ENCODE results near the gene DMRT2. TPM values are rescaled to one million over a fixed set of nuclear protein-coding genes. Genes with fewer than 3 reads are reported as not detected.

DMRT2 gene
- total and polyA plus RNA-seq, 2 donors (not counting 3 experiments of a cell fraction or from before 2014, with no cell fraction given): not detected

DNA sequence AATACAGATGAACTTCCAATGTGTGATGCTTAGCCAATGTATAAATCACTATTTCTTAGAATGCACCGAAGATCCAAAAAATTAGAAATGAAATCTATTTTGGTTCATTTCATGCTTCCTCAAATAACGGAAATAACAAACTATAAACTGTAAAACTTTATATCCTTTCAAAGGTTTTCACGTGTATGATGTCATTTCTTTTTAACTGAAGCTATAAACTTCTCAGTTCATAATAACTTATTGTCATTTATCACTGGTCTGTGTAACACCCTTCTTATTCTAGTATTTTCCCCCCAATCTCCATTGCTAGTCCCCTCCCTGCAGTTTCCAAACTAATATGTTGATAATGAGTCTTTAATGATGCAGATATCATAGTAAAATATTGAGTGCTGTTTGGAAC is 36.4 kb downstream of the DMRT2 start:
- ChIA-PET CTCF (no interaction called here), POLR2A (no interaction called here)
- Histone ChIP-seq H3K4me1 (ENCODE audit: control insufficient read depth, extremely low read depth, insufficient read depth, low read length) (no peaks in the 10 kb centered on the region), H3K36me3 (ENCODE audit: control insufficient read depth in 2 of 2, extremely low read depth in 1 of 2, insufficient read depth in 2 of 2, low read length in 2 of 2) (no peaks in the 10 kb centered on the region), H4K20me1 (replicated peaks; ENCODE audit: control insufficient read depth, extremely low read depth, insufficient read depth, low read length) (no peaks in the 10 kb centered on the region), H2AFZ (ENCODE audit: low read depth, low read length) (no peak overlapping the region), H3K79me2 (ENCODE audit: control insufficient read depth, insufficient read depth, low read length) (no peaks in the 10 kb centered on the region), H3K4me3 (replicated peaks in 1 of 3; ENCODE audit: insufficient read depth in 1 of 3, low read depth in 1 of 3, low read length in 3 of 3) (no peak overlapping the region), H3K27me3 (ENCODE audit: control insufficient read depth in 2 of 2, insufficient read depth in 2 of 2, low read length in 2 of 2) (no peaks in the 10 kb centered on the region), H3K27ac (ENCODE audit: insufficient read depth, low read depth, low read length) (no peak overlapping the region), H3K4me2 (ENCODE audit: insufficient read depth, low read length) (no peak overlapping the region), H3K9ac (replicated peaks; ENCODE audit: extremely low read depth, insufficient read depth, low read length) (no peak overlapping the region), H3K9me3 (replicated peaks; ENCODE audit: control insufficient read depth, insufficient read depth, low read length) (no peaks in the 10 kb centered on the region), H3K9me1 (replicated peaks; ENCODE audit: control insufficient read depth, extremely low read depth, insufficient read depth, low read length) (no peaks in the 10 kb centered on the region)
- intact Hi-C loops (cut with micrococcal nuclease) (no loop called here), dilution Hi-C loops (cut with MboI; ENCODE audit: extremely low pct_ligation_motif_present, low sequenced_read_pairs) (no loop called here)
- TF ChIP-seq MAX (IDR thresholded peaks at IDR 0.05; ENCODE audit: insufficient read depth, insufficient read length) (no peak), POLR2AphosphoS5 (IDR thresholded peaks at IDR 0.05; ENCODE audit: insufficient read depth, low read depth, low read length) (no peak), GATA2 (IDR thresholded peaks at IDR 0.05; ENCODE audit: insufficient read depth, insufficient read length, low read depth, low read length) (no peak), JUN (IDR thresholded peaks at IDR 0.05; ENCODE audit: borderline replicate concordance, insufficient read depth, insufficient read length, low read depth) (no peak), FOS (IDR thresholded peaks at IDR 0.05; ENCODE audit: borderline replicate concordance, insufficient read depth, low read length) (no peak), EZH2 (IDR thresholded peaks at IDR 0.05; ENCODE audit: borderline replicate concordance, low read depth, low read length, severe bottlenecking) (no peak), MYC (IDR thresholded peaks at IDR 0.05; ENCODE audit: low read depth, low read length) (no peak), POLR2A (IDR thresholded peaks at IDR 0.05; ENCODE audit: low read depth, low read length) (no peak)
- TF ChIP-seq, protein P1, sequence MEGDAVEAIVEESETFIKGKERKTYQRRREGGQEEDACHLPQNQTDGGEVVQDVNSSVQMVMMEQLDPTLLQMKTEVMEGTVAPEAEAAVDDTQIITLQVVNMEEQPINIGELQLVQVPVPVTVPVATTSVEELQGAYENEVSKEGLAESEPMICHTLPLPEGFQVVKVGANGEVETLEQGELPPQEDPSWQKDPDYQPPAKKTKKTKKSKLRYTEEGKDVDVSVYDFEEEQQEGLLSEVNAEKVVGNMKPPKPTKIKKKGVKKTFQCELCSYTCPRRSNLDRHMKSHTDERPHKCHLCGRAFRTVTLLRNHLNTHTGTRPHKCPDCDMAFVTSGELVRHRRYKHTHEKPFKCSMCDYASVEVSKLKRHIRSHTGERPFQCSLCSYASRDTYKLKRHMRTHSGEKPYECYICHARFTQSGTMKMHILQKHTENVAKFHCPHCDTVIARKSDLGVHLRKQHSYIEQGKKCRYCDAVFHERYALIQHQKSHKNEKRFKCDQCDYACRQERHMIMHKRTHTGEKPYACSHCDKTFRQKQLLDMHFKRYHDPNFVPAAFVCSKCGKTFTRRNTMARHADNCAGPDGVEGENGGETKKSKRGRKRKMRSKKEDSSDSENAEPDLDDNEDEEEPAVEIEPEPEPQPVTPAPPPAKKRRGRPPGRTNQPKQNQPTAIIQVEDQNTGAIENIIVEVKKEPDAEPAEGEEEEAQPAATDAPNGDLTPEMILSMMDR (IDR thresholded peaks at IDR 0.05; ENCODE audit: extremely low read depth in 1 of 2, insufficient read depth in 1 of 2, low read depth in 1 of 2, low read length in 2 of 2): no peak
- no peak for FAIRE-seq
- no peak for DNase-seq (ENCODE audit: low read depth, low spot score)
- no TSS peak for BruUV-seq (replicated peaks)
